ENCODE results near the gene PTPRS. TPM values are rescaled to one million over a fixed set of nuclear protein-coding genes. Genes with fewer than 3 reads are reported as not detected.

Gene PTPRS
- total RNA-seq, 1 donor from 2014 or later, result 1,064 TPM

DNA sequence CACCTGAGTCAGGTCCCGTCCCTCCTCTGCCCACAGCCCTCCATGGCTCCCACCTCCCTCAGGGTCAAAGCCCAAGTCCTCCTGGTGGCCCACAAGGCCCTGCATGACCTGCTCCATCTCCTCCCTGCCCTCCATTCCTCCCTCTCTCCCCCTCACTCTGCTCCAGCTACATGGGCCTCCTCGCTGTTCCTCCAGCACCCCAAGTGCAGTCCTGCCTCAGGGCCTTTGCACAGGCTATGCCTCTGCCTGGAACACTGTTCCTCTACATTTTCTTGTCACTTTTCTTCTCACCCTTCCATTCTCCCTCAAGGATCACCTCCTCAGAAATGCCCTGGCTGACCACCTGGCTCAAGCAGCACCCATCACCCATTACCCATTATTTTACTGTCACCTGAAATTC, 41.5 kb downstream of the PTPRS start:
- peaks cover 17% of the 10 kb centered on the region for H3K4me1 Mint-ChIP-seq (ENCODE audit: low read depth, unreplicated experiment)
- no peak for TF ChIP-seq CTCF (IDR thresholded peaks at IDR 0.05; ENCODE audit: partially characterized antibody, unreplicated experiment)
- H3K4me3 Mint-ChIP-seq (ENCODE audit: unreplicated experiment), result no peak overlapping the region
- no peak overlapping the region for H3K27ac Mint-ChIP-seq (ENCODE audit: unreplicated experiment)
- no peaks in the 10 kb centered on the region for H3K36me3 Mint-ChIP-seq (ENCODE audit: unreplicated experiment)
- no peak for DNase-seq
- peaks cover 26% of the 10 kb centered on the region for H3K9me3 Mint-ChIP-seq (ENCODE audit: unreplicated experiment)
- peaks cover 24% of the 10 kb centered on the region for H3K27me3 Mint-ChIP-seq (ENCODE audit: unreplicated experiment)

DNA sequence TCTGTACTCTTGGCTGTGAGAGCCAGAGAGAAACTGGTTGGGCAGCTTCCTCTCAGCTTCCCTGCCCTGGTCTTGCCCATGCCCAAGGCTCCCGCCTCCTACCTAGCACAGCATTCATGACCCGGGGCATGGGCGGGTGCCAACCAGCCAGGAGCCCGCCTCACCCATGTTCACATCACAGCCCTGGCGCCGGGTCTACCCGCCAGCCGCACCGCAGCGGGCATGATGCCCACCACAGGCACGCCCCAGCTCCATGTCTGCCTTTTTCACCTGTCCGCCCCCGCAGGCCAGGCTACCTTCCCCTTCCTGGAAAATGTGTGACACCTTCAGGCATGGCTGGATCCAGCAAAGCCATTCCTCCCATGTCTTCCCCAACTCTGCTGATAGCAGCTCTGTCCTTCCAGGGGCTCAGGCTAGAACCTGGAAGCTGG, 42.1 kb downstream of the PTPRS start:
- H3K4me3 Mint-ChIP-seq (ENCODE audit: unreplicated experiment), result no peak overlapping the region
- DNase-seq, result no peak
- peaks cover 17% of the 10 kb centered on the region for H3K4me1 Mint-ChIP-seq (ENCODE audit: low read depth, unreplicated experiment)
- no peaks in the 10 kb centered on the region for H3K36me3 Mint-ChIP-seq (ENCODE audit: unreplicated experiment)
- H3K27ac Mint-ChIP-seq (ENCODE audit: unreplicated experiment), result peak overlapping the region; percentile 60
- H3K27me3 Mint-ChIP-seq (ENCODE audit: unreplicated experiment), result peaks cover 28% of the 10 kb centered on the region
- peaks cover 28% of the 10 kb centered on the region for H3K9me3 Mint-ChIP-seq (ENCODE audit: unreplicated experiment)
- TF ChIP-seq CTCF (IDR thresholded peaks at IDR 0.05; ENCODE audit: partially characterized antibody, unreplicated experiment), result no peak

DNA sequence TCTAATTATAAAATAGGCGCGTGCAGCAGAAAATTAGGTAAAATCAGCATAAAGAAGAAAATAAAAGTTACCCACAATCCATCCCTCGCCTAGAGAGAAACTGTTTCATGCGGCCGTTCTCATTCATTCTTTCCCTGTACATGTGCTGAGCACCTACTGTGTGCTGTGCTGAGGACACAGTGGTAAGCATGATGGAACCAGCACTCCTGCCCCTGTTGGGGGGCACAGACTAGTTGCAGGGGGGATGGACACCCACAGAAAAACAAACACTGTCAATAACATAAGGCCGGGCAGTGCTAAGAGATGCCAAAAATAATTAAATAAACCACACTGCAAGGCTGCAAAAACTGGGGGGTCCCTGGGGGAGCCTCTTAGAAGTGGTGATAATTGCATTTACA, 43.3 kb downstream of the PTPRS start:
- no peak for DNase-seq
- Mint-ChIP-seq H3K4me3 (ENCODE audit: unreplicated experiment) (no peak overlapping the region), H3K27ac (ENCODE audit: unreplicated experiment) (peak overlapping the region; percentile 17), H3K4me1 (ENCODE audit: low read depth, unreplicated experiment) (peaks cover 15% of the 10 kb centered on the region), H3K9me3 (ENCODE audit: unreplicated experiment) (peaks cover 29% of the 10 kb centered on the region), H3K36me3 (ENCODE audit: unreplicated experiment) (no peaks in the 10 kb centered on the region), H3K27me3 (ENCODE audit: unreplicated experiment) (peaks cover 31% of the 10 kb centered on the region)
- no peak for TF ChIP-seq CTCF (IDR thresholded peaks at IDR 0.05; ENCODE audit: partially characterized antibody, unreplicated experiment)

DNA sequence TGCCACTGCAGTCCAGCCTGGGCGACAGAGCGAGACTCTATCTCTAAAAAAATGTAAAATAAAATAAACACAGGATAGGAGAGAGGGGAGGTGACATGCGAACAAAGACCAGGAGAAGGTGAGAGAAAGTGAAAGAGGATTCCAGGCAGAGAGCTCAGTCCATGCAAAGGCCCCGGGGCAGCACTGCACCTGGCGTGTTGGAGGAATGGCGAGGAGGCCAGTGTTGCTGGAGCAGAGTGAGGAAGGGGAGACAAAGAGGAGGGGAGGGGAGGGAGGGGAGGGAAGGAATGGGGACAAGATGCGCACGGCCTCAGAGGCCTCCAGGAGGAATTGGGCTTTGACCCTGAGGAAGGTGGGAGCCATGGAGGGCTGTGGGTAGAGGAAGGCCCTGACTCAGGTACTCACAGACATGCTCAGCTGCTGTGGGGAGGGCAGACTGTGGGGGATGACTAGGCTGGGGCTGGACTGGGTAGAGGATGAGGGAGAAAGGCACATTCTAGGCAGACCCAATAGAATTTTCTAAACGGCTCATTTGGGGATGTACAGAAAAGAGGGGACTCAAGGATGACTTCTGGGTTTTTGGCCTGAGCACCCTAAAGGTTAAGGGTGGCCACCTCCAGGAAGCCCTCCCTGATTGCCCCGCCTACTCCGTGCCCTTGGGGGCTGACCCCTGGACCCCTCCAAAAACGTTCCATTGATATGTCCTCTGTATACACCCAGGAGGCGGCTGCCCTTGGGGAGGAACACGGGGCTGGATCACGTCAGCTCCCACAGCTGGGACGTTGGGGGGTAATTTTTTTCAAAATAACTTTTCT, 43.9 kb downstream of the PTPRS start:
- Mint-ChIP-seq H3K4me1 (ENCODE audit: low read depth, unreplicated experiment) (peaks cover 19% of the 10 kb centered on the region), H3K36me3 (ENCODE audit: unreplicated experiment) (no peaks in the 10 kb centered on the region), H3K27me3 (ENCODE audit: unreplicated experiment) (peaks cover 37% of the 10 kb centered on the region), H3K4me3 (ENCODE audit: unreplicated experiment) (no peak overlapping the region), H3K9me3 (ENCODE audit: unreplicated experiment) (peaks cover 32% of the 10 kb centered on the region), H3K27ac (ENCODE audit: unreplicated experiment) (peak overlapping the region; percentile 70)
- no peak for DNase-seq
- no peak for TF ChIP-seq CTCF (IDR thresholded peaks at IDR 0.05; ENCODE audit: partially characterized antibody, unreplicated experiment)

DNA sequence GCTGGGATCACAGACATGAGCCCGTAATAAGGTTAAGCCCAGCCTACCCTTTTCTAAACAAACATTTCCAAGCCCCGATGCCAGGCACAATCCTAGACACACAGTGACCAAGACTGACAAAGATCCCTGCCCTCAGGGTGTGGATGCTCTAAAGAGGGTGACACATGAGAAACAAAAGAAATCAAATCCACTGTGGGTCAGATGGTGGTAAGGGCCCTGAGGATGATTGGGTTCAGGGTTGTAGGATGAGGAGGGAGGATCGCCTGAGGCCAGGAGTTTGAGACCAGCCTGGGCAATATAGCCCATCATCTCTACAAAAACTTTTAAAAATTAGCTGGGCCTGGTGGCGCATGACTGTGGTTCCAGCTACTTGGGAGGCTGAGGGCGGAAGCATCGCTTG, 44.6 kb downstream of the PTPRS start:
- peaks cover 42% of the 10 kb centered on the region for H3K27me3 Mint-ChIP-seq (ENCODE audit: unreplicated experiment)
- peak overlapping the region; percentile 90 for H3K27ac Mint-ChIP-seq (ENCODE audit: unreplicated experiment)
- H3K36me3 Mint-ChIP-seq (ENCODE audit: unreplicated experiment), result no peaks in the 10 kb centered on the region
- peaks cover 31% of the 10 kb centered on the region for H3K9me3 Mint-ChIP-seq (ENCODE audit: unreplicated experiment)
- peaks cover 25% of the 10 kb centered on the region for H3K4me1 Mint-ChIP-seq (ENCODE audit: low read depth, unreplicated experiment)
- no peak overlapping the region for H3K4me3 Mint-ChIP-seq (ENCODE audit: unreplicated experiment)
- no peak for DNase-seq
- no peak for TF ChIP-seq CTCF (IDR thresholded peaks at IDR 0.05; ENCODE audit: partially characterized antibody, unreplicated experiment)

Data from glutamatergic neuron (in vitro differentiated cells).